ENCODE data around the gene PGPEP1.

- TF ChIP-seq, protein P1, sequence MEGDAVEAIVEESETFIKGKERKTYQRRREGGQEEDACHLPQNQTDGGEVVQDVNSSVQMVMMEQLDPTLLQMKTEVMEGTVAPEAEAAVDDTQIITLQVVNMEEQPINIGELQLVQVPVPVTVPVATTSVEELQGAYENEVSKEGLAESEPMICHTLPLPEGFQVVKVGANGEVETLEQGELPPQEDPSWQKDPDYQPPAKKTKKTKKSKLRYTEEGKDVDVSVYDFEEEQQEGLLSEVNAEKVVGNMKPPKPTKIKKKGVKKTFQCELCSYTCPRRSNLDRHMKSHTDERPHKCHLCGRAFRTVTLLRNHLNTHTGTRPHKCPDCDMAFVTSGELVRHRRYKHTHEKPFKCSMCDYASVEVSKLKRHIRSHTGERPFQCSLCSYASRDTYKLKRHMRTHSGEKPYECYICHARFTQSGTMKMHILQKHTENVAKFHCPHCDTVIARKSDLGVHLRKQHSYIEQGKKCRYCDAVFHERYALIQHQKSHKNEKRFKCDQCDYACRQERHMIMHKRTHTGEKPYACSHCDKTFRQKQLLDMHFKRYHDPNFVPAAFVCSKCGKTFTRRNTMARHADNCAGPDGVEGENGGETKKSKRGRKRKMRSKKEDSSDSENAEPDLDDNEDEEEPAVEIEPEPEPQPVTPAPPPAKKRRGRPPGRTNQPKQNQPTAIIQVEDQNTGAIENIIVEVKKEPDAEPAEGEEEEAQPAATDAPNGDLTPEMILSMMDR (conservative IDR thresholded peaks at IDR 0.05; ENCODE audit: low read depth, low read length): no peak
- no peak for TF ChIP-seq EZH2 (IDR thresholded peaks at IDR 0.05; ENCODE audit: borderline replicate concordance, low read depth, low read length, poor library complexity, severe bottlenecking)
Observed at GRCh38 chr19:18333680-18334079, 6.7 kb upstream of the PGPEP1 start.
